ENCODE measurements around the gene HOMEZ. TPM values are rescaled to one million over a fixed set of nuclear protein-coding genes. Genes with fewer than 3 reads are reported as not detected.
A peak's percentile ranks its signal among the peaks of the same experiment; 100 is the strongest.

HOMEZ gene
- total RNA-seq, 4 donors from 2014 or later = 1.9 to 12.9 (median 8.6) TPM

- H3K27me3 ChIP-seq = no peaks in the 10 kb centered on the region
- intact Hi-C loops (cut with DNase I; ENCODE audit: low total_unique reads) = no loop called here
- in situ Hi-C loops (cut with MboI; ENCODE audit: low pct_ligation_motif_present in 1 of 4, low pct_unique_long_range_greater_than_20kb in 1 of 4, low sequenced_read_pairs in 3 of 4) = no loop called here
- peak overlapping the region in 3 of 4 donors; percentile 20 to 97 (median 43) for H3K4me3 ChIP-seq
- peak overlapping the region; percentile 90 to 99 (median 96) for H3K27ac ChIP-seq
- H3K4me1 ChIP-seq = peaks cover 10 to 21% (median 18%) of the 10 kb centered on the region in 4 donors
- no peaks in the 10 kb centered on the region for H3K9me3 ChIP-seq
- WGBS, 2 donors (ENCODE audit: low coverage in 1 of 2) = 87 to 92% methylated on average over 15 to 17 of the region's 17 CpGs
- TF ChIP-seq POLR2A (IDR thresholded peaks at IDR 0.05) (no peak), EP300 (IDR thresholded peaks at IDR 0.05; ENCODE audit: low read depth) (no peak), POLR2AphosphoS5 (IDR thresholded peaks at IDR 0.05) (no peak), CTCF (IDR thresholded peaks at IDR 0.05) (no peak)
- DNase-seq = no peak
- peaks cover 0 to 19% (median 8%) of the 10 kb centered on the region in 4 donors for H3K36me3 ChIP-seq
Observed at GRCh38 chr14:23319746-23320583, 34.0 kb upstream of the HOMEZ start.

GRCh38 chr14:23316300-23316699 lies 30.4 kb upstream of the HOMEZ start:
- H3K27me3 ChIP-seq = no peaks in the 10 kb centered on the region
- in situ Hi-C loops (cut with MboI; ENCODE audit: low pct_ligation_motif_present in 1 of 4, low pct_unique_long_range_greater_than_20kb in 1 of 4, low sequenced_read_pairs in 3 of 4) = no loop called here
- H3K4me3 ChIP-seq = no peak overlapping the region
- no peak overlapping the region for H3K27ac ChIP-seq
- intact Hi-C loops (cut with DNase I; ENCODE audit: low total_unique reads) = no loop called here
- TF ChIP-seq CTCF (IDR thresholded peaks at IDR 0.05) (no peak), POLR2A (IDR thresholded peaks at IDR 0.05) (no peak), POLR2AphosphoS5 (IDR thresholded peaks at IDR 0.05) (no peak), EP300 (IDR thresholded peaks at IDR 0.05; ENCODE audit: low read depth) (no peak)
- peaks cover 0 to 7% (median 6%) of the 10 kb centered on the region in 4 donors for H3K4me1 ChIP-seq
- 78 to 90% methylated on average over 3 to 5 of the region's 5 CpGs for WGBS, 2 donors (ENCODE audit: low coverage in 1 of 2)
- peaks cover 0 to 3% (median 0%) of the 10 kb centered on the region in 4 donors for H3K36me3 ChIP-seq
- H3K9me3 ChIP-seq = no peaks in the 10 kb centered on the region
- no peak for DNase-seq

- in situ Hi-C loops (cut with MboI; ENCODE audit: low pct_ligation_motif_present in 1 of 4, low pct_unique_long_range_greater_than_20kb in 1 of 4, low sequenced_read_pairs in 3 of 4) = no loop called here
Observed at GRCh38 chr14:23310546-23310945, 24.6 kb upstream of the HOMEZ start.

More at GRCh38 chr14:23310546-23310945, 24.6 kb upstream of the HOMEZ start:
- no peak for DNase-seq
- Histone ChIP-seq H3K27ac (no peak overlapping the region), H3K36me3 (peaks cover 0 to 7% (median 0%) of the 10 kb centered on the region in 4 donors), H3K27me3 (no peaks in the 10 kb centered on the region), H3K4me1 (peaks cover 16 to 37% (median 29%) of the 10 kb centered on the region in 4 donors), H3K4me3 (no peak overlapping the region), H3K9me3 (no peaks in the 10 kb centered on the region)
- intact Hi-C loops (cut with DNase I; ENCODE audit: low total_unique reads) = no loop called here
- WGBS, 2 donors (ENCODE audit: low coverage in 1 of 2) = 89% methylated on average over 1 of the region's 1 CpG; no CpG with 5 or more reads in 1 of the 2 donors
- TF ChIP-seq CTCF (IDR thresholded peaks at IDR 0.05) (no peak), POLR2A (IDR thresholded peaks at IDR 0.05) (no peak), POLR2AphosphoS5 (IDR thresholded peaks at IDR 0.05) (no peak), EP300 (IDR thresholded peaks at IDR 0.05; ENCODE audit: low read depth) (no peak)
